BE2C (cell line): ENCODE results near the gene ADAT1.

Experiments used
- DNase-seq: peaks from one replicate; pipeline ENCODE4 v3.0.0-alpha.2; 2020
- H3K27me3 ChIP-seq: fragments of 250-450 bp; sonication (Bioruptor Pico); 2 replicates; pipeline ENCODE4 v1.5.1; 2020; ENCODE audit warnings: mild to moderate bottlenecking
- H3K36me3 ChIP-seq: fragments of 250-450 bp; sonication (Bioruptor Pico); 2 replicates; pipeline ENCODE4 v1.5.1; 2020; ENCODE audit warnings: mild to moderate bottlenecking
- H3K4me1 ChIP-seq: fragments of 250-450 bp; sonication (Bioruptor Pico); 2 replicates; pipeline ENCODE4 v1.5.1; 2020
- H3K4me3 ChIP-seq: 2 replicates; pipeline ENCODE4 v1.5.1; 2011; ENCODE audit warnings: low read depth, low read length
- H3K9me3 ChIP-seq: fragments of 250-450 bp; sonication (Bioruptor Pico); 2 replicates; pipeline ENCODE4 v1.5.1; 2020
- TF ChIP-seq, protein P1 (sequence below): IDR thresholded peaks from 2 replicates; pipeline ENCODE4 v1.5.1; 2012; ENCODE audit warnings: mild to moderate bottlenecking, low read depth, low read length

The ADAT1 gene

GRCh38 chr16:75648265-75649076, 25.4 kb upstream of the ADAT1 start:
- no peaks in the 10 kb centered on the region for H3K4me1 ChIP-seq
- TF ChIP-seq, protein P1, sequence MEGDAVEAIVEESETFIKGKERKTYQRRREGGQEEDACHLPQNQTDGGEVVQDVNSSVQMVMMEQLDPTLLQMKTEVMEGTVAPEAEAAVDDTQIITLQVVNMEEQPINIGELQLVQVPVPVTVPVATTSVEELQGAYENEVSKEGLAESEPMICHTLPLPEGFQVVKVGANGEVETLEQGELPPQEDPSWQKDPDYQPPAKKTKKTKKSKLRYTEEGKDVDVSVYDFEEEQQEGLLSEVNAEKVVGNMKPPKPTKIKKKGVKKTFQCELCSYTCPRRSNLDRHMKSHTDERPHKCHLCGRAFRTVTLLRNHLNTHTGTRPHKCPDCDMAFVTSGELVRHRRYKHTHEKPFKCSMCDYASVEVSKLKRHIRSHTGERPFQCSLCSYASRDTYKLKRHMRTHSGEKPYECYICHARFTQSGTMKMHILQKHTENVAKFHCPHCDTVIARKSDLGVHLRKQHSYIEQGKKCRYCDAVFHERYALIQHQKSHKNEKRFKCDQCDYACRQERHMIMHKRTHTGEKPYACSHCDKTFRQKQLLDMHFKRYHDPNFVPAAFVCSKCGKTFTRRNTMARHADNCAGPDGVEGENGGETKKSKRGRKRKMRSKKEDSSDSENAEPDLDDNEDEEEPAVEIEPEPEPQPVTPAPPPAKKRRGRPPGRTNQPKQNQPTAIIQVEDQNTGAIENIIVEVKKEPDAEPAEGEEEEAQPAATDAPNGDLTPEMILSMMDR, result no peak
- peak overlapping the region; percentile 98 for H3K4me3 ChIP-seq
- no peaks in the 10 kb centered on the region for H3K9me3 ChIP-seq
- DNase-seq, result peak; percentile 83
- no peaks in the 10 kb centered on the region for H3K27me3 ChIP-seq
- H3K36me3 ChIP-seq, result peaks cover 25% of the 10 kb centered on the region

- Histone ChIP-seq H3K4me1 (no peaks in the 10 kb centered on the region), H3K9me3 (no peaks in the 10 kb centered on the region), H3K4me3 (peak within 1 kb of the TSS; percentile 98), H3K36me3 (peaks cover 27% of the 10 kb centered on the region), H3K27me3 (no peaks in the 10 kb centered on the region)
- DNase-seq, result peak; percentile 95
- TF ChIP-seq, protein P1, result no peak
Observed at GRCh38 chr16:75647492-75648264, 24.6 kb upstream of the ADAT1 start, which contains the start of the genes KARS1 and TERF2IP. Gene KARS1 (minus strand): TSS chr16:75647665. CDS start chr16:75647639, 26 bp downstream. Gene TERF2IP (plus strand): TSS chr16:75647773. CDS start chr16:75647883, 110 bp downstream.

- Histone ChIP-seq H3K27me3 (no peaks in the 10 kb centered on the region), H3K4me1 (no peaks in the 10 kb centered on the region), H3K36me3 (peaks cover 32% of the 10 kb centered on the region), H3K4me3 (peak overlapping the region; percentile 98), H3K9me3 (no peaks in the 10 kb centered on the region)
- TF ChIP-seq, protein P1, result no peak
- no peak for DNase-seq
Observed at GRCh38 chr16:75647112-75647491, 24.0 kb upstream of the ADAT1 start.

DNA sequence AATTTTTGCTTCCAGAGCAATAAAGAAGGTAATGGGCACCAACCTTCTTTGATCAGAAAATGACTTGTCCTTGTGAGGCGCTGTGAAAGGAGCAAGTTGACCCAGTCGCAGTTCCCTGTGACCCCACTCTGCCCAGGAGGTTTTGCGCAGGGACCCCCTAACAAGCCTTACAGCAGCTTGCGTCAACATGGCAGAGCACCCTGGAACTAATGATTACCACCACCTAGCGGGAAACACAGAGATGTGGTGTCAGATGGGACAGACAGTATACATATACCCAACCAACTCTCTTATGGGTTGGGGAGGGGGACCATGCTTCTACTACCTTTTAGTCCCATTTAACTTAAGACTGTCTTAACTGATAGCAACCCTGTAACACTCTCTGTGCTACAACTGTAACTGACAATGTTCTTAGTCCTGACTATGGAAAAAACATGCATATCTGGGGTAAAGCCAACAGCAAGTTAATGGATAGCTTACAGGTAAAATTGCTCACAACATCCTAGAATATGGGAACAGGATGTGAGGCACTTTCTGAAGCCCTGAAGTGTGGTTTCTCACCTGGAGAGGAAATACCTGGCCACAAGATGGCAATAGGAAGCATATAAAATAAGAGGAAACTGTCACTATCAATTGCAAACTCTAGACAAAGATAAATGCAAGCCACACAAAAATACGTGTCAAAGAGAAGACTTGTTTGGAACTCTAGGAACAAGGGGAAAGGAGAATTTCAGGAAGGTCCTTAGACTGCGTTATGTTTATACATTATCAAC, 21.3 kb upstream of the ADAT1 start:
- Histone ChIP-seq H3K9me3 (no peaks in the 10 kb centered on the region), H3K4me3 (no peak overlapping the region), H3K36me3 (peaks cover 52% of the 10 kb centered on the region), H3K27me3 (no peaks in the 10 kb centered on the region), H3K4me1 (no peaks in the 10 kb centered on the region)
- TF ChIP-seq, protein P1, result no peak
- no peak for DNase-seq

- Histone ChIP-seq H3K9me3 (no peaks in the 10 kb centered on the region), H3K4me3 (no peak overlapping the region), H3K36me3 (peaks cover 83% of the 10 kb centered on the region), H3K27me3 (no peaks in the 10 kb centered on the region), H3K4me1 (no peaks in the 10 kb centered on the region)
- no peak for DNase-seq
- TF ChIP-seq, protein P1, result no peak
Observed at GRCh38 chr16:75640598-75640997, 17.5 kb upstream of the ADAT1 start.
